A549 (cell line): ENCODE measurements around the gene SMG6. TPM values are rescaled to one million over a fixed set of nuclear protein-coding genes. Genes with fewer than 3 reads are reported as not detected.
A peak's percentile ranks its signal among the peaks of the same experiment; 100 is the strongest.

Experiments
- ATAC-seq, 2 experiments: fragments of 200-7000 bp in 1 of 2; fragments of >200 bp in 1 of 2; cut with Nextera tagmentation in 1 of 2; cut with Tn5 transposase in 1 of 2; 3 replicates each; pipeline versions ENCODE4 v1.8.0 to v1.9.1; 2018 to 2020; ENCODE audit warnings: mild to moderate bottlenecking in 1 of 2, moderate library complexity in 1 of 2
- CTCF ChIA-PET: fragments of 300-600 bp; sonication (Branson Sonifier 250); formaldehyde crosslinking; extraction: SDS; loops from one replicate; lab custom pipeline; 2021; ENCODE audit warnings: antibody characterized with exemption, inconsistent platforms; lab: Yijun Ruan, JAX
- POLR2A ChIA-PET: fragments of 350-600 bp; formaldehyde crosslinking; extraction: SDS; loops from one replicate; lab custom pipeline; 2021; ENCODE audit warnings: antibody characterized with exemption, inconsistent platforms; lab: Yijun Ruan, JAX
- DNase-seq, 2 experiments: peaks; one replicate each; pipeline versions ENCODE4 v3.0.0 to v3.0.0-alpha.2; 2011 to 2016; ENCODE audit warnings: low read depth in 1 of 2, low spot score in 1 of 2
- FAIRE-seq: peaks from 2 replicates; lab custom pipeline; 2011; peaks lifted over from hg19 to GRCh38; lab: Jason Lieb, UNC
- H3K27ac ChIP-seq, 2 experiments: fragments of >200 bp; sonication (Bioruptor Twin); formaldehyde crosslinking; 3 replicates each; pipeline ENCODE4 v1.5.1; 2016 to 2017
- H3K4me1 ChIP-seq: fragments of >200 bp; sonication (Bioruptor Twin); formaldehyde crosslinking; 3 replicates; pipeline ENCODE4 v1.6.1; 2016
- H3K4me2 ChIP-seq: fragments of >200 bp; sonication (Bioruptor Twin); formaldehyde crosslinking; 3 replicates; pipeline ENCODE4 v1.6.1; 2016
- H3K4me3 ChIP-seq: fragments of >200 bp; sonication (Bioruptor Twin); formaldehyde crosslinking; 3 replicates; pipeline ENCODE4 v1.5.1; 2016
- H3K9me3 ChIP-seq: fragments of >200 bp; sonication (Bioruptor Twin); formaldehyde crosslinking; 3 replicates; pipeline ENCODE4 v1.6.1; 2016
- BHLHE40 ChIP-seq: IDR thresholded peaks from 2 replicates; pipeline ENCODE4 v1.6.1; 2012; ENCODE audit warnings: low read depth, low read length, inconsistent platforms
- CBX8 ChIP-seq: fragments of 200-600 bp; sonication (generic); IDR thresholded peaks from 2 replicates; pipeline ENCODE4 v1.6.1; 2016
- CTCF ChIP-seq: fragments of >200 bp; sonication (Bioruptor Twin); formaldehyde crosslinking; IDR thresholded peaks from 3 replicates; pipeline ENCODE4 v1.5.1; 2016
- E2F6 ChIP-seq: IDR thresholded peaks from 2 replicates; pipeline ENCODE4 v1.6.1; 2012; ENCODE audit warnings: low read depth, borderline replicate concordance
- EHF ChIP-seq: fragments of 250-450 bp; sonication (Bioruptor Pico); IDR thresholded peaks from 2 replicates; pipeline ENCODE4 v1.5.0; 2020; ENCODE audit warnings: mild to moderate bottlenecking
- EHMT2 ChIP-seq: fragments of 200-600 bp; sonication (generic); IDR thresholded peaks from 2 replicates; pipeline ENCODE4 v1.6.1; 2016; ENCODE audit warnings: antibody characterized with exemption, low read depth, mild to moderate bottlenecking, moderate library complexity
- FOSB ChIP-seq: fragments of 250-450 bp; sonication (Bioruptor Pico); IDR thresholded peaks from 2 replicates; pipeline ENCODE4 v1.5.0; 2020; ENCODE audit warnings: mild to moderate bottlenecking, moderate library complexity
- FOXS1 ChIP-seq: fragments of 250-450 bp; sonication (Bioruptor Pico); IDR thresholded peaks from 2 replicates; pipeline ENCODE4 v1.5.0; 2020; ENCODE audit warnings: mild to moderate bottlenecking, moderate library complexity
- GATA3 ChIP-seq: IDR thresholded peaks from 2 replicates; pipeline ENCODE4 v1.6.1; 2012; ENCODE audit warnings: borderline replicate concordance
- HDAC2 ChIP-seq: fragments of 200-600 bp; sonication (generic); IDR thresholded peaks from 2 replicates; pipeline ENCODE4 v1.6.1; 2016
- JUNB ChIP-seq: fragments of >200 bp; sonication (Bioruptor Twin); formaldehyde crosslinking; IDR thresholded peaks from 2 replicates; pipeline ENCODE4 v1.6.1; 2016
- KDM1A ChIP-seq: fragments of 200-600 bp; sonication (generic); IDR thresholded peaks from 2 replicates; pipeline ENCODE4 v1.6.1; 2016; ENCODE audit warnings: low read depth, mild to moderate bottlenecking
- KDM5A ChIP-seq: fragments of 200-600 bp; sonication (generic); IDR thresholded peaks from 2 replicates; pipeline ENCODE4 v1.6.1; 2016; ENCODE audit warnings: antibody characterized with exemption, mild to moderate bottlenecking
- MAX ChIP-seq: IDR thresholded peaks from 2 replicates; pipeline ENCODE4 v1.6.1; 2012
- MYC ChIP-seq: IDR thresholded peaks from 2 replicates; pipeline ENCODE4 v1.6.1; 2012; ENCODE audit warnings: mild to moderate bottlenecking, inconsistent platforms, low read length, improper control_type of control experiment, borderline replicate concordance
- PHF8 ChIP-seq: fragments of 200-600 bp; sonication (generic); IDR thresholded peaks from 2 replicates; pipeline ENCODE4 v1.6.1; 2016; ENCODE audit warnings: low read depth, mild to moderate bottlenecking, antibody characterized with exemption, moderate library complexity, borderline replicate concordance
- POLR2AphosphoS2 ChIP-seq: conservative IDR thresholded peaks from 2 replicates; pipeline ENCODE4 v1.6.1; 2012; ENCODE audit warnings: low read length, improper control_type of control experiment, inconsistent platforms
- RARB ChIP-seq: fragments of 250-450 bp; sonication (Bioruptor Pico); IDR thresholded peaks from 2 replicates; pipeline ENCODE4 v1.8.0; 2021; ENCODE audit warnings: mild to moderate bottlenecking, moderate library complexity
- RFX5 ChIP-seq: fragments of 450-650 bp; IDR thresholded peaks from 2 replicates; pipeline ENCODE4 v1.7.1; 2014; ENCODE audit warnings: antibody characterized with exemption, mild to moderate bottlenecking, moderate library complexity
- RNF2 ChIP-seq: fragments of 200-600 bp; sonication (generic); IDR thresholded peaks from 2 replicates; pipeline ENCODE4 v1.6.1; 2016; ENCODE audit warnings: low read depth, mild to moderate bottlenecking, antibody characterized with exemption, moderate library complexity, borderline replicate concordance
- SMC3 ChIP-seq: fragments of >200 bp; sonication (Bioruptor Twin); formaldehyde crosslinking; IDR thresholded peaks from 3 replicates; pipeline ENCODE4 v1.6.1; 2018; ENCODE audit warnings: inconsistent platforms
- TP53 ChIP-seq: fragments of 250-450 bp; sonication (Bioruptor Pico); IDR thresholded peaks from 2 replicates; pipeline ENCODE4 v1.5.0; 2021; ENCODE audit warnings: mild to moderate bottlenecking, moderate library complexity
- ZC3H11A ChIP-seq: fragments of 450-650 bp; IDR thresholded peaks from 2 replicates; pipeline ENCODE4 v1.6.1; 2014; ENCODE audit warnings: antibody characterized with exemption, mild to moderate bottlenecking
- ZNF302 ChIP-seq: fragments of 250-450 bp; sonication (Bioruptor Pico); IDR thresholded peaks from 2 replicates; pipeline ENCODE4 v1.9.0; 2021; ENCODE audit warnings: inconsistent platforms, mild to moderate bottlenecking, moderate library complexity
- ZSCAN20 ChIP-seq: fragments of 250-450 bp; sonication (Bioruptor Pico); IDR thresholded peaks from 2 replicates; pipeline ENCODE4 v1.8.0; 2022; ENCODE audit warnings: mild to moderate bottlenecking, moderate library complexity
- WGBS: methylation state at CpG from one replicate; pipeline ENCODE4 v1.1.6; 2017; ENCODE audit errors: missing lambda C conversion rate; 5-methylcytosine and 5-hydroxymethylcytosine counted together
- polyA plus RNA-seq, 4 experiments: library from polyadenylated mRNA; depleted of rRNA in 3 of 4; stranded (reverse); fragments of >200 nt; fragmentation: RNase III in 1 of 4; extraction: RNeasy Plus Mini Kit Qiagen cat#74134 plus additional on column Dnase treatment in 1 of 4; gene quantifications; 2 replicates in 3 of 4; 3 replicates in 1 of 4; pipeline ENCODE4 v1.2.3, GENCODE V29; 2011 to 2017
- TF ChIP-seq, protein P1 (sequence below): fragments of >200 bp; sonication (Bioruptor Twin); formaldehyde crosslinking; IDR thresholded peaks from 3 replicates; pipeline ENCODE4 v1.6.1; 2016
- TF ChIP-seq, protein P2 (sequence below): fragments of 250-450 bp; sonication (Bioruptor Pico); IDR thresholded peaks from 2 replicates; pipeline ENCODE4 v1.5.0; 2020; ENCODE audit warnings: low read depth, mild to moderate bottlenecking, moderate library complexity
- TF ChIP-seq, protein P3 (sequence below): IDR thresholded peaks from 2 replicates; pipeline ENCODE4 v1.6.1; 2012
- TF ChIP-seq, protein P4 (sequence below): fragments of 450-650 bp; IDR thresholded peaks from 2 replicates; pipeline ENCODE4 v1.6.1; 2014; ENCODE audit warnings: antibody characterized with exemption
- TF ChIP-seq, protein P5 (sequence below): fragments of 250-450 bp; sonication (Bioruptor Pico); IDR thresholded peaks from 2 replicates; pipeline ENCODE4 v1.5.0; 2021; ENCODE audit warnings: mild to moderate bottlenecking, moderate library complexity, borderline replicate concordance
- TF ChIP-seq, protein P6 (sequence below): fragments of >200 bp; sonication (Bioruptor Twin); formaldehyde crosslinking; IDR thresholded peaks from 2 replicates; pipeline ENCODE4 v1.6.1; 2016

SMG6 gene
- polyA plus RNA-seq, 2 of the 4 experiments (the other 2 are of a cell fraction), result 4.7 to 17.0 TPM

GRCh38 chr17:2053380-2054261 lies 250.0 kb downstream of the SMG6 start:
- FAIRE-seq, result no peak
- ChIA-PET POLR2A (interaction anchor here (0.5 to 1.2 kb wide), 4 partner anchors 192 to 262 kb away, joined by 3 to 8 read pairs (median 4); no protein-coding TSS in a partner anchor), CTCF (interaction anchor here (0.6 to 9.1 kb wide), 55 partner anchors 12 to 358 kb away, joined by 3 to 492 read pairs (median 6); partner anchors contain the start of genes DPH1, OVCA2, SGSM2 and TSR1)
- Histone ChIP-seq H3K9me3 (no peaks in the 10 kb centered on the region), H3K4me1 (peaks cover 10% of the 10 kb centered on the region; the same call in 2 of the 3 replicates), H3K27ac (peak overlapping the region; percentile 39 to 76; a peak in 5 of 6 replicates), H3K4me2 (peak overlapping the region; percentile 96), H3K4me3 (peak overlapping the region; percentile 50)
- WGBS, result 19% methylated on average over 49 of the region's 84 CpGs
- peak; percentile 19 to 60; a peak in 4 of 6 replicates for ATAC-seq
- peak; percentile 68 to 84 for DNase-seq
- no peak for TF ChIP-seq EHMT2
- TF ChIP-seq EHF (CRISPR knock-in tag), result no peak
- TF ChIP-seq, protein P1, sequence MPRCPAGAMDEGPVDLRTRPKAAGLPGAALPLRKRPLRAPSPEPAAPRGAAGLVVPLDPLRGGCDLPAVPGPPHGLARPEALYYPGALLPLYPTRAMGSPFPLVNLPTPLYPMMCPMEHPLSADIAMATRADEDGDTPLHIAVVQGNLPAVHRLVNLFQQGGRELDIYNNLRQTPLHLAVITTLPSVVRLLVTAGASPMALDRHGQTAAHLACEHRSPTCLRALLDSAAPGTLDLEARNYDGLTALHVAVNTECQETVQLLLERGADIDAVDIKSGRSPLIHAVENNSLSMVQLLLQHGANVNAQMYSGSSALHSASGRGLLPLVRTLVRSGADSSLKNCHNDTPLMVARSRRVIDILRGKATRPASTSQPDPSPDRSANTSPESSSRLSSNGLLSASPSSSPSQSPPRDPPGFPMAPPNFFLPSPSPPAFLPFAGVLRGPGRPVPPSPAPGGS, result no peak
- TF ChIP-seq MYC, result no peak
- no peak for TF ChIP-seq TP53 (CRISPR knock-in tag)
- TF ChIP-seq BHLHE40, result no peak
- no peak for TF ChIP-seq POLR2AphosphoS2
- TF ChIP-seq JUNB, result no peak
- TF ChIP-seq HDAC2, result peak; percentile 53; the same call in 1 of the 2 replicates
- peak; percentile 64; the same call in 1 of the 2 replicates for TF ChIP-seq KDM1A
- TF ChIP-seq RARB (CRISPR knock-in tag), result no peak
- TF ChIP-seq, protein P2, sequence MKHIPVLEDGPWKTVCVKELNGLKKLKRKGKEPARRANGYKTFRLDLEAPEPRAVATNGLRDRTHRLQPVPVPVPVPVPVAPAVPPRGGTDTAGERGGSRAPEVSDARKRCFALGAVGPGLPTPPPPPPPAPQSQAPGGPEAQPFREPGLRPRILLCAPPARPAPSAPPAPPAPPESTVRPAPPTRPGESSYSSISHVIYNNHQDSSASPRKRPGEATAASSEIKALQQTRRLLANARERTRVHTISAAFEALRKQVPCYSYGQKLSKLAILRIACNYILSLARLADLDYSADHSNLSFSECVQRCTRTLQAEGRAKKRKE, result no peak
- TF ChIP-seq FOSB (CRISPR knock-in tag), result no peak
- TF ChIP-seq, protein P3, sequence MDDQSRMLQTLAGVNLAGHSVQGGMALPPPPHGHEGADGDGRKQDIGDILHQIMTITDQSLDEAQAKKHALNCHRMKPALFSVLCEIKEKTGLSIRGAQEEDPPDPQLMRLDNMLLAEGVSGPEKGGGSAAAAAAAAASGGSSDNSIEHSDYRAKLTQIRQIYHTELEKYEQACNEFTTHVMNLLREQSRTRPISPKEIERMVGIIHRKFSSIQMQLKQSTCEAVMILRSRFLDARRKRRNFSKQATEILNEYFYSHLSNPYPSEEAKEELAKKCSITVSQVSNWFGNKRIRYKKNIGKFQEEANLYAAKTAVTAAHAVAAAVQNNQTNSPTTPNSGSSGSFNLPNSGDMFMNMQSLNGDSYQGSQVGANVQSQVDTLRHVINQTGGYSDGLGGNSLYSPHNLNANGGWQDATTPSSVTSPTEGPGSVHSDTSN, result no peak
- TF ChIP-seq E2F6, result peak; percentile 64
- TF ChIP-seq ZNF302 (CRISPR knock-in tag), result no peak
- no peak for TF ChIP-seq ZC3H11A
- TF ChIP-seq FOXS1, result no peak
- peak; percentile 68 for TF ChIP-seq SMC3
- TF ChIP-seq, protein P4, sequence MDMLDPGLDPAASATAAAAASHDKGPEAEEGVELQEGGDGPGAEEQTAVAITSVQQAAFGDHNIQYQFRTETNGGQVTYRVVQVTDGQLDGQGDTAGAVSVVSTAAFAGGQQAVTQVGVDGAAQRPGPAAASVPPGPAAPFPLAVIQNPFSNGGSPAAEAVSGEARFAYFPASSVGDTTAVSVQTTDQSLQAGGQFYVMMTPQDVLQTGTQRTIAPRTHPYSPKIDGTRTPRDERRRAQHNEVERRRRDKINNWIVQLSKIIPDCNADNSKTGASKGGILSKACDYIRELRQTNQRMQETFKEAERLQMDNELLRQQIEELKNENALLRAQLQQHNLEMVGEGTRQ, result no peak
- TF ChIP-seq KDM5A, result no peak
- TF ChIP-seq CTCF, result peak; percentile 81
- TF ChIP-seq GATA3, result no peak
- TF ChIP-seq, protein P5, sequence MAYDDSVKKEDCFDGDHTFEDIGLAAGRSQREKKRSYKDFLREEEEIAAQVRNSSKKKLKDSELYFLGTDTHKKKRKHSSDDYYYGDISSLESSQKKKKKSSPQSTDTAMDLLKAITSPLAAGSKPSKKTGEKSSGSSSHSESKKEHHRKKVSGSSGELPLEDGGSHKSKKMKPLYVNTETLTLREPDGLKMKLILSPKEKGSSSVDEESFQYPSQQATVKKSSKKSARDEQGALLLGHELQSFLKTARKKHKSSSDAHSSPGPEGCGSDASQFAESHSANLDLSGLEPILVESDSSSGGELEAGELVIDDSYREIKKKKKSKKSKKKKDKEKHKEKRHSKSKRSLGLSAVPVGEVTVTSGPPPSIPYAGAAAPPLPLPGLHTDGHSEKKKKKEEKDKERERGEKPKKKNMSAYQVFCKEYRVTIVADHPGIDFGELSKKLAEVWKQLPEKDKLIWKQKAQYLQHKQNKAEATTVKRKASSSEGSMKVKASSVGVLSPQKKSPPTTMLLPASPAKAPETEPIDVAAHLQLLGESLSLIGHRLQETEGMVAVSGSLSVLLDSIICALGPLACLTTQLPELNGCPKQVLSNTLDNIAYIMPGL (CRISPR knock-in tag), result no peak
- peak; percentile 56; the same call in 1 of the 2 replicates for TF ChIP-seq MAX
- peak; percentile 62; the same call in 1 of the 2 replicates for TF ChIP-seq RNF2
- TF ChIP-seq, protein P6, sequence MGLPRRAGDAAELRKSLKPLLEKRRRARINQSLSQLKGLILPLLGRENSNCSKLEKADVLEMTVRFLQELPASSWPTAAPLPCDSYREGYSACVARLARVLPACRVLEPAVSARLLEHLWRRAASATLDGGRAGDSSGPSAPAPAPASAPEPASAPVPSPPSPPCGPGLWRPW, result no peak
- TF ChIP-seq ZSCAN20 (CRISPR knock-in tag), result no peak
- peak; percentile 19; the same call in 1 of the 2 replicates for TF ChIP-seq PHF8
- TF ChIP-seq RFX5, result peak; percentile 87
- TF ChIP-seq CBX8, result no peak
